ENCODE data around the gene RNASEH1. TPM values are rescaled to one million over a fixed set of nuclear protein-coding genes. Genes with fewer than 3 reads are reported as not detected.

The RNASEH1 gene
- total and polyA plus RNA-seq, 2 donors from 2014 or later, result 6.8 to 21.1 TPM

GRCh38 chr2:3547915-3548314 lies 10.2 kb downstream of the RNASEH1 start:
- no peak for FAIRE-seq
- Histone ChIP-seq H3K27me3 (ENCODE audit: control insufficient read depth, insufficient read depth, low read length) (no peaks in the 10 kb centered on the region), H3K4me3 (ENCODE audit: low read length in 3 of 3) (no peak overlapping the region), H3K4me1 (ENCODE audit: control insufficient read depth in 2 of 3, insufficient read depth in 2 of 3, low read depth in 1 of 3, low read length in 3 of 3) (no peaks in the 10 kb centered on the region), H3K27ac (ENCODE audit: low read depth in 2 of 2, low read length in 2 of 2) (no peak overlapping the region), H3K9ac (ENCODE audit: low read length in 3 of 3) (no peak overlapping the region), H3K36me3 (ENCODE audit: control insufficient read depth in 2 of 3, insufficient read depth in 3 of 3, low read length in 3 of 3) (peaks cover 15 to 60% (median 50%) of the 10 kb centered on the region in 3 donors), H3K9me3 (ENCODE audit: control insufficient read depth in 2 of 3, insufficient read depth in 1 of 3, low read length in 3 of 3) (no peaks in the 10 kb centered on the region)
- no peak for DNase-seq
- no peak for TF ChIP-seq CTCF (IDR thresholded peaks at IDR 0.05; ENCODE audit: borderline replicate concordance, extremely low read depth, insufficient read depth)
- intact Hi-C loops (cut with DNase I), result no loop called here

GRCh38 chr2:3545788-3546478 lies 12.2 kb downstream of the RNASEH1 start:
- no peak for TF ChIP-seq CTCF (IDR thresholded peaks at IDR 0.05; ENCODE audit: borderline replicate concordance, extremely low read depth, insufficient read depth)
- DNase-seq, result no peak
- Histone ChIP-seq H3K4me3 (ENCODE audit: low read length in 3 of 3) (no peak overlapping the region), H3K27me3 (ENCODE audit: control insufficient read depth, insufficient read depth, low read length) (no peaks in the 10 kb centered on the region), H3K27ac (ENCODE audit: low read depth in 2 of 2, low read length in 2 of 2) (no peak overlapping the region), H3K9ac (ENCODE audit: low read length in 3 of 3) (no peak overlapping the region), H3K4me1 (ENCODE audit: control insufficient read depth in 2 of 3, insufficient read depth in 2 of 3, low read depth in 1 of 3, low read length in 3 of 3) (no peaks in the 10 kb centered on the region), H3K9me3 (ENCODE audit: control insufficient read depth in 2 of 3, insufficient read depth in 1 of 3, low read length in 3 of 3) (no peaks in the 10 kb centered on the region), H3K36me3 (ENCODE audit: control insufficient read depth in 2 of 3, insufficient read depth in 3 of 3, low read length in 3 of 3) (peaks cover 8 to 58% (median 47%) of the 10 kb centered on the region in 3 donors)
- intact Hi-C loops (cut with DNase I), result no loop called here
- FAIRE-seq, result no peak

GRCh38 chr2:3543023-3543683 lies 15.0 kb downstream of the RNASEH1 start:
- peaks cover 7 to 41% (median 31%) of the 10 kb centered on the region in 3 donors for H3K36me3 ChIP-seq (ENCODE audit: control insufficient read depth in 2 of 3, insufficient read depth in 3 of 3, low read length in 3 of 3)
- intact Hi-C loops (cut with DNase I), result no loop called here
- H3K27me3 ChIP-seq (ENCODE audit: control insufficient read depth, insufficient read depth, low read length), result no peaks in the 10 kb centered on the region
- DNase-seq, result no peak
- H3K4me3 ChIP-seq (ENCODE audit: low read length in 3 of 3), result no peak overlapping the region
- no peak for TF ChIP-seq CTCF (IDR thresholded peaks at IDR 0.05; ENCODE audit: borderline replicate concordance, extremely low read depth, insufficient read depth)
- no peak for FAIRE-seq
- no peak overlapping the region for H3K27ac ChIP-seq (ENCODE audit: low read depth in 2 of 2, low read length in 2 of 2)
- no peaks in the 10 kb centered on the region for H3K4me1 ChIP-seq (ENCODE audit: control insufficient read depth in 2 of 3, insufficient read depth in 2 of 3, low read depth in 1 of 3, low read length in 3 of 3)
- no peaks in the 10 kb centered on the region for H3K9me3 ChIP-seq (ENCODE audit: control insufficient read depth in 2 of 3, insufficient read depth in 1 of 3, low read length in 3 of 3)
- no peak overlapping the region for H3K9ac ChIP-seq (ENCODE audit: low read length in 3 of 3)

Measured in kidney (tissue), 14 donors.